Measurements from ENCODE around the gene PHAF1.

Gene PHAF1

DNA sequence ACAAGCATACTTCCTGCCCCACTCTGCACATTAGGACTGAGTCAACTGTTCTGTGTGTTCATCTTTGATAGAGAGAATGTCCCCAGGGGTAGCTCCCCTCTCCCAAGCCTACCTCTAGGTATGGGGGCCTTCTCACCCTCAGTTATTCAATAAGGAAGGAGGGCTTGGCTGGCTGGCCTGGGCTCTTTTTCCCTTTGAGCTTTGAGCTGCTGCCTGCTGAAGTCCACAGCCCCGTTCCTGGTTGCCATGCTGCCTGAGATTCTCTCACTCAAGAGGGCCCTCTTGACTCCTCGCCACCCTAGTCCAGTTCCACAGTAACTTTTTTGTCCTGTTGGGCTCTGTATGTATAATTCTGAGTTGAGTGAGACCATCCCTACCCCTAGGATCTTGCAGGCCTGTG is 36.0 kb downstream of the PHAF1 start:
- no peak overlapping the region for H3K4me3 ChIP-seq (ENCODE audit: low read depth, low read length)
- TF ChIP-seq, protein P1, sequence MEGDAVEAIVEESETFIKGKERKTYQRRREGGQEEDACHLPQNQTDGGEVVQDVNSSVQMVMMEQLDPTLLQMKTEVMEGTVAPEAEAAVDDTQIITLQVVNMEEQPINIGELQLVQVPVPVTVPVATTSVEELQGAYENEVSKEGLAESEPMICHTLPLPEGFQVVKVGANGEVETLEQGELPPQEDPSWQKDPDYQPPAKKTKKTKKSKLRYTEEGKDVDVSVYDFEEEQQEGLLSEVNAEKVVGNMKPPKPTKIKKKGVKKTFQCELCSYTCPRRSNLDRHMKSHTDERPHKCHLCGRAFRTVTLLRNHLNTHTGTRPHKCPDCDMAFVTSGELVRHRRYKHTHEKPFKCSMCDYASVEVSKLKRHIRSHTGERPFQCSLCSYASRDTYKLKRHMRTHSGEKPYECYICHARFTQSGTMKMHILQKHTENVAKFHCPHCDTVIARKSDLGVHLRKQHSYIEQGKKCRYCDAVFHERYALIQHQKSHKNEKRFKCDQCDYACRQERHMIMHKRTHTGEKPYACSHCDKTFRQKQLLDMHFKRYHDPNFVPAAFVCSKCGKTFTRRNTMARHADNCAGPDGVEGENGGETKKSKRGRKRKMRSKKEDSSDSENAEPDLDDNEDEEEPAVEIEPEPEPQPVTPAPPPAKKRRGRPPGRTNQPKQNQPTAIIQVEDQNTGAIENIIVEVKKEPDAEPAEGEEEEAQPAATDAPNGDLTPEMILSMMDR (IDR thresholded peaks at IDR 0.05; ENCODE audit: low read depth, low read length, missing control alignments) = no peak

DNA sequence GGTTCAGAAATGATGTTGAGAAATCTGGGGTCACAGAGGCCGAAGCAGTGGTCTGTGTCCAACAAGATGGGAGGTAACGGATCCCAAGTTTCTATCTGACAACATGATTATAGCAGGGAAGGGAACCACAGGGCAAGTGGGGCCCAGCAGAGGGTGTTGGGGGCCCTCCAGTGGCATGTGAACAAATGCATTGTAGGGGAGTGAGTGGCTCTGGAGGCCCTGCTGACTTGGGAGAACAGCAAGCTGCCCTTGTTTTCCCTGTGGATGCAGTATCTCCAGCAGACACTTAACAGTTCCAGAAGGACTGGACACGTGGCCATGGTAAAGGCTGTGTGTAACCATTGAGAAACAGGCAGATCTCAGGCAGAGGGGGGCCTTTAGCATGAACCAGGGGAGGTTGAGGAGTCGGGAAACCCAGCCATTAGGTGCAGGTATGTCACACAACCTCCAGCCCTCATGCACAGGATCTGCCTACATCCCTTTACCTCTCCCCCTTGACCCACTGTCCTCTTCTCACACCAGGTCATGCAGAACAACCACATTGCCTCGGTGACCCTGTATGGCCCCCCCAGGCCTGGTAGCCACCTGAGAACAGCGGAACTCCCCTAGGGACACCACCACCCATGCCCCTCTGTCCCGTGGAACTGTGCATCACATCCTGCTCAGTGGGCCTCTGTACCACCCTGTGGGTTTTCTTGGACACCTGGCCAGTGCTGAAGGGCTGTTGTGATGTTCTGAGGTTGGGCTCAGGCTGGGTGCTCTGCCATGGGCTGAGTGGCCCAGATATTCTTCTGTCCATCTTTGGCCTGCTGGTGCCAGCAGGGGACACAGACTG is 37.0 kb downstream of the PHAF1 start:
- no peak for DNase-seq (ENCODE audit: low read depth)
- no peak overlapping the region for H3K4me3 ChIP-seq (ENCODE audit: low read depth, low read length)
- TF ChIP-seq, protein P1 (IDR thresholded peaks at IDR 0.05; ENCODE audit: low read depth, low read length, missing control alignments) = no peak

More for the DNA sequence above, 36.0 kb downstream of the PHAF1 start:
- DNase-seq (ENCODE audit: low read depth) = no peak

DNA sequence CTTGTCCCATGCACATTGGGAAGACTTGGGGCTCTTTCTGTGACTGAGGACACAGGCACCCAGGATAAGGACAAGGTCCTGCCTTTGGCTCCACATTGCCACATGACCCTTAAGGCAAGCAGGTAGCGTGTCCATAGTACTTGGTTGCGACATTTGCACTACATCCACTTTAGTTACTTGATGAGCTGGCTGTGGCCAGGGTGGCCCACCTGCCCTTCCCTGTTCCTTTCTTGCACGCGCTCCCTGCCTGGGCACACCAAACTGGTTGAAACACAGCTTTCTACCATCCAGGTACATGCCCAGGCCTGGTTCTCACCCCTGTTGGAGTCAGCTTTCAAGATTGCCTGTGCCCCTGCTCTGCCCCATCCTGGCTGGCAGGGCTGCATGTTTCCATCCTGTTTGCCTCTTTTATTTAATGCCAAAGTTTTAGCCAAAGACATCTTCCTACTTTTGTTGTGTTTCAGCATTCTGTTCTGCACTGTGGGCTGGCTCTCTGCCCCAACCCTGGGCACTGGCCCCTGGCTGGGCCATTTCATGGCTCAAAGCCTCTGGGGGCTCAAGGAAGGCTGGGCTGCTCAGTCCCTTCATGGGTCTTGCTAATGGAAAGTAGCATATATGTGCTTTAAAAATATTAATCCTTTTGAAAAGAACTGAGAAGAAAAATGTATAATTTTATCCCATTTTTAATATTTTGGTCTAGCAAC is 37.8 kb downstream of the PHAF1 start:
- DNase-seq (ENCODE audit: low read depth) = no peak
- no peak overlapping the region for H3K4me3 ChIP-seq (ENCODE audit: low read depth, low read length)
- TF ChIP-seq, protein P1 (IDR thresholded peaks at IDR 0.05; ENCODE audit: low read depth, low read length, missing control alignments) = no peak

GRCh38 chr16:67148221-67148620 is 38.5 kb downstream of the PHAF1 start:
- no peak for DNase-seq (ENCODE audit: low read depth)
- TF ChIP-seq, protein P1 (IDR thresholded peaks at IDR 0.05; ENCODE audit: low read depth, low read length, missing control alignments) = no peak

GRCh38 chr16:67148656-67149275 is 39.0 kb downstream of the PHAF1 start:
- TF ChIP-seq, protein P1 (IDR thresholded peaks at IDR 0.05; ENCODE audit: low read depth, low read length, missing control alignments) = no peak
- no peak overlapping the region for H3K4me3 ChIP-seq (ENCODE audit: low read depth, low read length)
- no peak for DNase-seq (ENCODE audit: low read depth)

More at GRCh38 chr16:67148221-67148620, 38.5 kb downstream of the PHAF1 start:
- H3K4me3 ChIP-seq (ENCODE audit: low read depth, low read length) = no peak overlapping the region

DNA sequence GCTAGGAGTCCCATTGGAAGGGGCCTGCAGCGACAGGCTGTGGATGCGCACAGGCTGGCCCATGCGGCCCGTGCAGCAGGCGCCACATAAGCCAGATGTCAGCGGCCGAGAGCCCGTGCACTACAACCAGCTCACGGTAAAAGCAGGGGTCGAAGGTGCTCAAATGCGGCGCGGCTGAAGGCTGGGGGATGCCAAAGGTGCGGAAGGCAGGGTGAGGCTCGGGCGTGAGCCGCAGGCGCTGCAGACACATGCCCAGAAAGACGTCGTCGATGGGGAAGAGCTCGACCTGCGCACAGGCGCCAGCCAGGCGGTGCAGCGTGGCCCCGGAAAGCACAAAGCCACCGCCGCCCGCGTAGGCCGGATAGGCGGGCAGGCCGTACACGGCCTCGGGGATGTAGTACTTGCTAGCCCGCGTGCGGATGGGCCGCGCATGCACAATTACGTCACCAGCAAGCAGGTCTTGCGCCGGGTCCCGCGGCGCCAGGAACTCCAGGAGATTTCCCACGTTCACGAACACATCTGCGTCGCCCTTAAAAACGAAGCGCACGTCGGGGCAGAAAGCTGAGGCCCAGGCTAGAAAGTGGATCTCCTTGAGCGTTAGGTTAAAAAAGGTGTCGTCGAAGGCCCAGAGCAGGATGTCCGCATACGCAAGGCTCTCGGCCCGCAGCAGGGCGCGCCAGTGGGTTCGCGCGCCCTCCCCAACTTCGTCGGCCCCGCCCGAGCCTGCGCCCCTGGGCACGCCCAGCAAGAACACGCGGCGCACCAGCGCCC is 39.7 kb downstream of the PHAF1 start:
- TF ChIP-seq, protein P1 (IDR thresholded peaks at IDR 0.05; ENCODE audit: low read depth, low read length, missing control alignments) = no peak
- no peak overlapping the region for H3K4me3 ChIP-seq (ENCODE audit: low read depth, low read length)
- DNase-seq (ENCODE audit: low read depth) = no peak
